ENCODE data around the gene GOT1.

GOT1 gene

DNA sequence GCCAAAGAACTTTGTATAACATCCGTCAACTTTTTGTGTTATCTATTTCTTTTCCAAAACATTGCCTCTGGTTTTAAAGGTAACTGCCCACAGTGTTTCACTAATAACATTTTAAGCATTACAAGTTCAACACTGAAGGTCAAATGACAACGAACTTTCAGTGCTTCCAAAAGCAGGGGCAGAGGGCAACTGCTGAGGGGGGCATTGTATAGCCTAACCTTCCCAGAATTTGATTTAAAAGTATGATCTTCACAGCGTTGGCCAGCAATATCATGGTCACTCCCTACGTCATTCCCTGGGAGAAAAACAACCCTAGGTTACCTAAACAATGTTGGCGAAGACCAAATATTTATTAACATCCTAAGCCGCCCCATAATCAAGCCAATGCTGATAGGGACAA lies 2.5 kb upstream of the GOT1 start:
- DNase-seq: no peak

DNA sequence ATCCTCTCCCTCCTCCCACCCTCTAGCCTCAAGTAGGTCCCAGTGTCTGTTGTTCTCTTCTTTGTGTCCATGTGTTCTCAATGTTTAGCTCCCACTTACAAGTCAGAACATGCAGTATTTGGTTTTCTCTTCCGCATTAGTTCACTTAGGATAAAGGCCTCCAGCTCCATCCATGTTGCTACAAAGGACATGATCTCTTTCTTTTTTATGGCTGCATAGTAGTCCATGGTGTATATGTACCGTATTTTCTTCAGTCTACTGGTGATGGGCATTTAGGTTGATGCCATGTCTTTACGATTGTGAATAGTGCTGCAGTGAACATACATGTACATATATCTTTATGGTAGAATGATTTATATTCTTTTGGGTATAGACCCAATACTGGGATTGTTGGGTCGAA lies 1.6 kb upstream of the GOT1 start:
- DNase-seq: no peak

DNA sequence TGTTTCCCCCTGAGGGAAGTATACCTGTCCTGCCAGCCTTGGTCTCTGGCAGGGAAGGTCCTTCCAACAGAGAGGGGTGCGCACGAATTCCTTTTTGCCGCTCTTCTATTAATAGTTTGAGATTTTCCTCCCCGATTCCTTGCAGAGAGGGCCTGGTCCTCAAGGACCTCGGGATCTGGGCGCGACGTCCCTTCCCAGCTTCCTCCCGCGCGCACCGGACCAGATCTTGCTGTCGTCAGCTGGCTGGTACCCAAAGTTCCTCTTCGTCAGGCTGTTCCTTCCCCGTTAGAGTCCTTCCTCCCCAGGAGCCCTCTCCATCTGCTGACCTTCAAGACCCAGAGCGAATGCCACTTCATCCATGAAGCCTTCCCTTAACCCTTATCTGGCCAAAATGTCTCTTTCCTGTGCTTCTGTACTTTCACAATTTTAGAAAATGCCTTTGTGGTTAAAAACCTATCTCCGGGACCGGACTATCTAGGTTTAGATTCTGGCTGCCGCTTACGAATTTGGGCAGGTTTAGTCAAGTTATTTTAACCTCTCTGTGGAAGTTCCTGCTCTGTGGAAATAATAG lies 851 bp upstream of the GOT1 start:
- DNase-seq: peak; percentile 69 to 85

DNA sequence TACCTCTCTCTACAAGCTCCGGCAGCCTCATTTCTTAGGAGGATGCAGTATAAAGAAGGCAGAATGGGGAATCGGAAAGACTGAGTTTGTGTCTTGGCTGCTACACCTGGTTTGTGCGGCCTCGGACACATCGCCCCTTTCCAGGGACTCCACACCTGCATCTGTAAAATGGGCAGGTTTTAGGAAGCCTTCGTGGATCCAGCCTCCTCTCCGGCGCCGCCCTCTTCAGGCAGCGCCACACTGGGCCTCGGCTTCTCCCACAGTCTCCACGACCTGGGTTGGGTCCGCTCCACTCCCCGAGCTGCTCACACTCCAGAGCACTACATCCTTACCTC lies 341 bp downstream of the GOT1 start:
- DNase-seq: no peak

DNA sequence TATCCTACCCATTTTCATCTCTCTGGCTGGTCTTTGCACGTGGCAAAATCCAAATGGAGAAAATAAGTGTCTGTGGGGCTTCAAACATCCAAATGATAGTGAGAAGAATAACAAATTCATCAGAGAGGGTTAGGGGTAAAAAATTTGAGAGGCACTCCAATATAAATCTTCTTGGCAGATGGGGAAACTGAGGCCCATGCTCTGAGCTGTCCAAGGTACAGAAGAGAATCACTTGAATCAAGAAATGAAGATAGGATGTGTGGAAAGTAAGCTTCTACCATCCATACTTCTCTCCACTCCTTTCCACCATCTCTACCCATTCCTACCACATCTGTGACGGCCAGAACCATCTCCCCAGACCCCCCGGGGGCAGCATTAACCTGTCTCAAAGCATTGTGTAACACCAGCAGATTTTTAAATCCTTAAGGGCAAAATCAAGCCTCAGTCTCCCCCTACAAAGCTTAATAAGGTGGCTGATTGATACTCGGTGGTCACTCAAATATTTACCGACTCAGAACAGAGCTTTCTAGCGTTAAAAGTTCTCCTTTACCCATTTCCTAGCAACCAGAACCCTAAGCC lies 818 bp downstream of the GOT1 start:
- no peak for DNase-seq

DNA sequence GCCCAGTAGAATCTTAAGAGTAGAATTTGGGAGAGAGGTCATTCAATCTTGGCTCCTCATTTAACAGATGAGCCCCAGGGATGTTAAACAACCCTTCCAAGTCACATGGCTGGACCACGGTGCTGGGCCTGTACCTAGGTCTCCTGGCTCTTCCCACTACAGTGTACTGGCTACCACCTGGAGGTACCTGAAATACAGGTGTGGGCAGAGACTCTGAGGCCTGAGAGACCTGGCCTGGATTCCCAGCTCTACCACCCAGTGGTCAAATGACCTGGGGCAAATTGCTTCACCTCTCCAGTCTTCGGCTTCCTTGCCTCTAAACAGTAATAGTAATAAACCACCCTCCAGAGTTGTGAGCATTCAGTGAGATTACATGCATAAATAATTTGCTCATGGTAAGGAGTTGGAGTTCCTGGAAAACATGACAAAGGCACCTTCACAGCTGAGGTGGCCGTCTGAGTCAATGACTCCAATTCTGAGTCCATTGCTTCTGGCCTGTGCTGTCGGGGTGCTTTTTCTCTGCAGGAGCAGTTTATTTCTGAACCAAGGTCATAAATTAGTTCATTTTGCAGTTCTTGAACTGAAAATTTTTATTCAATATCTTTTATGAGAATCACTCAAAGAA lies 2.7 kb downstream of the GOT1 start:
- DNase-seq: no peak

DNA sequence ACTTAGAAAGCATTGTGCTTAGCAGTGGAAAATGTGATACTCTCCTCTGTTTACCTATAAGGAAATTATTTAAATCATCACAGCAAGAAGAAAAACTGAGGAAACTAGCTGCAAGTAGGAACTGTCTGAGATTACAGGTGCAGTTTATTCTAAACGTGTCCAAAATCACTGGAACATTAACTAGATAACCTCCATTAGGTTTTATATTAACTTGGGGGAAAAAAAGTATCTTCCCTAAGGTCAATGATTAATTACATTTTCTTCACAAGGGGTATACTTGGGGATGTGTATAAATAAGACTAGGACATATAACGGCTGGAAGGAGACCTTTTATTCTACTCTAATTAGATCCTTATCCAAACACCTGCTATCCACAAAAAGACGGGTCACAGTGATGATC lies 3.7 kb downstream of the GOT1 start:
- no peak for DNase-seq

DNA sequence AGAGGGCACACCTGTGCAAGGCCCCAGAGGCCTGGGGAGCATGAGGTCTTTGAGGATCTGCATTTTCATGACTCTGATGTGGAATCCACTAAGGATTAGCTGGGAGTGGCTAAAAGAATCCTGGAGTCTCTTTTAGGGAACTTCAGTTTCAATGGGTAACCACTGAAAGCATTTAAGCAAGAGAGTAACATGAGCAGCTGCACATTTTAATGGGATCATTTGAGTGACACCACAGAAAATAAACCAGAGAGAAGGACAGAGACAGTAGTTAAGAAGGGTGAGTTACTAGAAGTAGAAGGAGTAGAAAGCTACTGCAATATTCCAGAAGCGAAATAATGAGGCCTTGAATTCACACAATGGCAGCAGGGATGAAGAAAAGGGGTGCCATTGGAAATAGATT lies 5.2 kb downstream of the GOT1 start:
- no peak for DNase-seq

DNA sequence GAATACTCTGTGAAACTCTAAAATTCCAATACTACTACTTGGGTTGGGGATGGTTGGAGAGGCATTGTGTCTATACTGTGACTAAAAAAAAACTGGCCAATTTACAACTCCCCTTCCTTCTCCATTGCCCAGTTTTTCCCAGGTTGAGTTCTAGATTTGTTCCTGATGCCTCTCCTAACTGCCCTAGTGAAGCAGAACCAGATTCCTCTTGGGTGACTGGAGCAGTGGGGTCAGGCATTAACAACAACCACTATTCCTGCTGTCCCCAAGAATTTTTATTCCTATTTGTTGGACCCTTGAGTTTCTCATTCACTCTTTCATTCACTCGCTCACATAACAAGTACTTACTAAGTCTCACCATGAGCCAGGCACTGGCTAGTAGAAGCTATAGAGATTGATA lies 5.8 kb downstream of the GOT1 start:
- DNase-seq: no peak

DNA sequence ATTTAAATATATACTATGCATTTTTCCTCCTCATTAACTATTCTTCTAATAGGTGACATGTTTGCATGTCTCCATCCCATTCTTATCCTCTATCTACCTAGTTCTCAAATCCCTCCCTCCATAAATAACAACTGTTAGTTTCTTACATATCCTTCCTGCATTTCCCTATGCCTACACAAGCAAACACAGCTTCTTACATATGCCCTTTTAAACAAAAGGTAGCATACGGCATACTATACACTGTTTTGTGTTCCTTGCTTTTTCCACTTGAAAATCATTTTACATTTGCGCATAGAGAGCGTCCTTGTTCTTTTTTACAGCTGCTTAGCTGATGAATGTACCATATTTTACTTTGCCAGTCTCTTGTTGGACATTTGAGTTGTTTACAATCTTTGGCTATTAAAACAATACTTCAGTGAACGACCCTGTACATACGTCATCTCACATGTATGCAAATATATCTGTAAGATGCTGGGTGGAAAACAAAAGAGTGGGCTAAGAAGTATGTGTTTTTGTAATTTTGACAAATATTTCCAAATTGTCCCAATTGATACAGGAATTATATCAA lies 7.8 kb downstream of the GOT1 start:
- no peak for DNase-seq

DNA sequence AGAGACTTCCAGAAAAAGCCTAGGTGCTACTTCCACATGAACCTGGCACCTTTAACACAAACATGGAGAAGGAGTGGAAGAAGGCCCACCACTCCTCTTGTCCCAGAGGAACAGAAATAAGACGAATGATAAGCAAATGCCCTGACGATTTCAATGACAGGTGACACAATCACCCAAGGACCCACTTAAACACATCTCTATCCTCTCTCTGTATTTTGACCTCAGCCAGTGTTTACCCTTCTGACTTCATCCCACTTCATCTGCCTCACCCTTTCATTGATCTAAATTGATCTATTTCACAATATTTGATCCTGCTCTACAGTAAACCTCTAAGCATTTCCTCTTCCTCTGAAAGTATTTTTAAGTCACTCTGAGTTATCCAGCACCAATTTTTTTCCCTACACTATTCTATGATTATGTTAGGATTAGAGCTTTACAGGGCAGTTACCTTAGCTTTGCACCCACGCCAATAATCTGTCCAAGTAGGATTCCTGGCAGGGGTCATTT lies 9.1 kb downstream of the GOT1 start:
- DNase-seq: no peak

DNA sequence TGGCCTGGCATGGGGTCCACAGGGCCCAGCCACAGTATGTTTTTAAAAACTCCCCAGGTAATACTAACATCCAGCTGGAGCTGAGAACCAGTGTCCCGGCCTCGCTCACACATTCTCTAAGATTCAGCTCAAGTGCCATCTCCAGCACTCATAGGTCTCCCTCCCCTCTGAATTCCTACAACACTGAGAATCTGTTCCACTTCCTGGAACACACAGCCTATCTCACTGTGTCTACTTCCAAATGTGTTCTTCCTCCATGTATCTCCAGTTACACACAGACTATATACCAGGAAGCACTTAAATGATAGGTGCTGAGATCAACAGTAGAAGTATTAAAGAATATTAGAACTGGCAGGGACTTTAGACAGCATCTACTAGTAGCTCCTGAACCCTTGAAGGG lies 10.7 kb downstream of the GOT1 start:
- DNase-seq: no peak

DNA sequence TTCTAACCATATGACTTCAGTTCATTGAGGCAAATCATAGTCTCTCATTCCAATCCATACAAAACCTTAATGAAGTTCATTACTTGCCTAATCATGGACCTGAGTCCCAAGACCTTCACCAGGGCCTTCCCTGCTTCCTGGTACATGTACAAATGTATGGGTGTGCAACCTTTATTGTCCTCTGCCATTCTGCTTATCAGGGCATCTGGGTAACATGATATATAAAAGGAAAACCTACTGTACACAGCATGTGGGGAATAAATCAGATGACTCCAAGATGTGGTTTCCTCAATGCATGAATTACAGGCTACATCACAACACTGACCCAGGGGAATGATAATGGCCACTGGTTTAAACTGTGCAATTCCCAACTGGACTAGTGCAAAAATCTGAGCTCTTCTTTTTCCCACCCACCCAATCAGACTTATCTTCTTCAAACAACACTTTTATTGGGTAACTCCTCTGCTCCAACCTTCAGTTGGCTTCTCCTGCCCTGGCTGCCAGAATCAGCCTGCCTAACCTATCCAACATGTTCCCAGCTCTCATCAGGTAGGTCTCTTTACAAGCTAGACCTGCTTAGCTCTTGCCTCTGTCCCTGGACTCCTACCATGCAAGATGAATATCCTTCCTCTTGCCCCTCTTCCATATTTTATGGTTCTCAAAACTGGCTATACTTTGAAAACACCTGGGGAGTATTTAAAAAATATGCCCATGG lies 11.4 kb downstream of the GOT1 start:
- no peak for DNase-seq

DNA sequence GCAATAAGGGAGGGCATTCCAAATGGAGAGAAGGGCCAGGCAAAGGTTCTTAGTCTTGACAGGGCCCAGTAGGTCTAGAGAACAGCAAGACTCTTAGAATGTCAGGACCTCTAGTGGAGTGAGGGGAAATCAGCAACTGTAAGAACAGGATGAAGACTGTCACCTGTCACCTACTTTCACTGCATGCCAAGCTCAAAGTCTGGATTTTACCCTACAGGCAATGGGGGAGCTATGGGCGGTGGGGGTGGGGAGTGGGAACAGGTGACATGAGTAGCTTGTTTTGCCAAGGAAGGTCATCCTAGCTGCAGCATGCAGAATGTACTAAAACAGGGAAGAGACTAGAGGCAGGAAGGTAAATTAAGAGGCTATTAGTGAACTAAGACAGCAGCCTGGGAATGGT lies 18.3 kb downstream of the GOT1 start:
- no peak for DNase-seq

DNA sequence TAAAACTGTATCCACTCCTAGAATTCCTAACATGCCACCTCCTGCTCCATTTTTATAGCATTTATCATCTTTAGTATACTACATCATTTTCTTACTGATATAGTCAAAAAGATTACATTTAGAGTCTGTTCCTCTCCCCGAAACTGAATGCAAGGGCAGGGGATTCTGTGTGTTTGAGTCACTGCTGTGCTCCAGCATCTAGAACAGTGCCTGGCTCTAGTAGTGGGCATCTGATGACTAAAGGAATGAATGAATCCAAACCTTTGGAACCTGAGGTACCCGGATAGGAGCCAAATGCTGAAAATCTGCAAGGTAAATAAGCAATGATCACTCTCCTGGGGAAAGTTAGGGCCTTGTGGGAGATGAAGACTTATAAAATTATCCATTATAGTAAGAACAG lies 18.9 kb downstream of the GOT1 start:
- no peak for DNase-seq

DNA sequence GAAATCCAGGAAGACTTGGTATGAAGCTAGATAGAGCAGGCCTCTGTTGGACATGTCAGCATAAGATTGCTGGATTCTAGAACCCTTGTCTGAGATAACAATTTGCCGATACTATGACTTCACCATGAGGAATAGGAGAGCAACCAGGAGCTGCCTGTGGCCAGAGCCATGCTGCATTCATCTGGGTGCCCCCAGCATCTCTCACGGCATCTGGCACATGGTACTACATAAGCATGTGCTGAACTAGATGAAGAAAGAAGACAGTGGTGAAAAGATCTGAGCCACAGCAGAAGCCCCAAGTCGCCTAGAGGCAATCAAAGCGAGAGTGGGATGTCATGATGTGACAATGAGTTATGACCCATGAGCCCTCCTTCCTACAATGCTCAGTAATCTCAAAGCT lies 19.5 kb downstream of the GOT1 start:
- no peak for DNase-seq

DNA sequence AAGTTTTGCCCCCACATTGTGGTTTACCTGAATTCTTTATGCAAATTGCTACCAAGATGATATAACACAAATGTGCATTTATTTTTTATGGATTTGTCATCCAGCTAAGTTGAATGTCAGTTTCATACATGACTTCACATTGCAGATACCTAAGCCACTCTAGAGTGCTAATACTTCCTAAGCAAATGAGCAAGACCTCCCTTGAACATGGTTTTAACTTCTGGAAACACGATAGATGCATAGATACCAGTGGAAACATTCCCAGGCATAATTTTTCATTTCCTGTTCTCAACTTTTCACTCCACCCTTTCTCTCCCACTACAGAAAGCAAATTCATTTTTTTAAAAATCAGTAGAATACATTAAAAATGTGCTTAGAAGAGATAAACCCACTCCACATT lies 20.3 kb downstream of the GOT1 start:
- no peak for DNase-seq

DNA sequence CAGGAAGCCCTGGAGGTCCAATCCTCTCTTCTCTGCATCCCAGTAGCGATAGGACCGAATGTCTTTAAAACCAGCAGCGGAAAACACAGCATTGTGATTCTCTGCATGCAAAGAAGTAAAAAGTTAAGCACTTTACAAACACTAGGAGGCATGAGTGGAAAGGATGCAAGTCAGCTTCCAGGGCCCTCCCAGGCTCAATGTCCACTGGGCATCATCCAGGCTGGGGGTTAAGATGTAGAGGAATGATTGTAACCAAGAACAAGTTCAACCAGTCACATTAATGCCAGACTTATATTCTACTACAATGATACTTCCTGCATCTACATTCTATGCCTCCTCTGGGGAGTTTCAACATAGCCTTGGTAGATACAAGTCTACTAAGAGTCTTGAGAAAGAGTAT lies 24.3 kb downstream of the GOT1 start:
- DNase-seq: no peak

DNA sequence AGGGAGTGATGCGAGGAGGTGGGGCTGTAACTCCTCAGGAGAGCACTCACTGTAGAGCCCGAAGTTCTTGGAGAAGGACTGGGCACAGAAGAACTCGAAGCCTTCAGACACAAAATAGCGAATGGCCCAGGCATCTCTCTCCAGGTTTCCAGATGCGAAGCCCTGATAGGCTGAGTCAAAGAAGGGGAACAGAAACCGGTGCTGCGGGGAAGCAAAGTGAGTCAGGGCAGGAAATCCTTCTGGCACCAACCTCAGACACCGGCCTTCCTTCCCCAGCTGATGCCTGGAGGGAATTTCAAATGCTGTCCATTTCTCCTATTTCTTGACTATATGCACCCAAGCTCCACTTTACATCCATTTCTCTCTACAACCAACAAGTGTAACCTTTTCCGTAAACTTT lies 26.8 kb downstream of the GOT1 start:
- peak in 1 of 2 donors; percentile 6 for DNase-seq

DNA sequence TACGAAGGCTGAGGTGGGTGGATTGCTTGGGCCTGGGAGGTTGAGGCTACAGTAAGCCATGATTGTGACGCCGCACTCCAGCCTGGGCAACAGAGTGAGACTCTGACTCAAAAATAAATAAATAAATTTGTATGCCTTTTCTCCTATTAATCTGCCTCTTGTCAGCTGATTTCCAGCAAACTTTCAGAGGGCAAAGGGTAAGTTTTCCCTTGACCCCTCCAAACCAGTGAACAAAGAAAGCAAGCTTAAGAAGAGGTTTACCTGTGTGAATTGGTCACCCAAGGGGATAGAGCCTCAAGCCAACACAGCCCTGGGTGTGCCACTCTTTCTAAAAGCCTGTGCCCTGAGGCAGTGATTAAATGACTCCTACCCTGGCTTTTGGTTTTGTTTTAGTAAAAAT lies 30.8 kb downstream of the GOT1 start:
- no peak for DNase-seq

DNA sequence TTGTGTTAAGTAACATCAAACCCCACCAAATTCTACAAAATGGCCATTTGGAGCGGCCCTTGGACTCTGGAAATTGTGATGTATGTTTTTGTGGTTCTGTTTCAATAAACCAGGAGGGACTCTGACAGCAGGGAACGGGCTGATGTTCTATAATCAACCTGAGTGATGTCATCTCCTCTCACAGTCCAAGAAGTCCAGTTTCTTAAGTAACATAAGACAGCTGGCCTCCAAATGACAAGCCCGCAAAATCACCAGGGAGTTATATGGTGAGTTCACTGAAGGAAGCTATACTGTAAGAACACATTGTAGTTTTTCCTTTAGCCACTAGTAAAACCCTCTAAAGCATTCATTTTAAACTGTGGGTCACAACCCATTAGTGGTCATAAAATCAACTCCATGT lies 34.0 kb downstream of the GOT1 start:
- DNase-seq: no peak

DNA sequence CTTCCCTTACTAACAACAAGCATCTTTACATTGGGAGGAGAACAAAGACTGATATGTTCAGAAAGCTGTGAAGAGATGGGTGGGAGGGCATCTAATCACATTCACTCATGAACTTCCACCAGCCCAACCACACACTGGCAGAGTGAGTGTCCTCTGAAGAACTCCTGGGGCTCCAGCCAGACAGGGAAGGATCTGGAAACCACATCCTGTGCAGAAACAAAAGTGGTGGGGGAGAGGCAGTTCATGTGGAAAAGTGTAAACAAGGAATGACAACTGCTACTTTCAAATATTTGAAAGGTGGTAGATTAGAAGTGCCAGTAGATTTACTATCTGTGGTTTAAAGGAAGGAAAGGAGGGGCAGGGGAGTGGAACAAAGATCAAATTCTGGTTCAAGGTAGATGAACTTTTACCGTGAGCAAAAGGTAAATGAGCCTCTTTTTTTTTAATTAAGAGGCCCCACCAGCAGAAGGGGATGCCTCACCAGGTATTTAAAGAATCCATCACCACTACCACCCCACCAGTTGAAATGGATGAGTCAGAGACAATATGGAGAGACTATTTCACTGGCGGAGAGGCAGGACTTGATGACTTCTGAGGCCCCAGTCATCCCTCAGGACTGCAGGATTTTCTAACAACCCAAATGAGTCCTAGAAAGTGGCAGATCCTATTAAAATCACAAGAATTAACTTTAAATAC lies 34.5 kb downstream of the GOT1 start:
- no peak for DNase-seq

DNA sequence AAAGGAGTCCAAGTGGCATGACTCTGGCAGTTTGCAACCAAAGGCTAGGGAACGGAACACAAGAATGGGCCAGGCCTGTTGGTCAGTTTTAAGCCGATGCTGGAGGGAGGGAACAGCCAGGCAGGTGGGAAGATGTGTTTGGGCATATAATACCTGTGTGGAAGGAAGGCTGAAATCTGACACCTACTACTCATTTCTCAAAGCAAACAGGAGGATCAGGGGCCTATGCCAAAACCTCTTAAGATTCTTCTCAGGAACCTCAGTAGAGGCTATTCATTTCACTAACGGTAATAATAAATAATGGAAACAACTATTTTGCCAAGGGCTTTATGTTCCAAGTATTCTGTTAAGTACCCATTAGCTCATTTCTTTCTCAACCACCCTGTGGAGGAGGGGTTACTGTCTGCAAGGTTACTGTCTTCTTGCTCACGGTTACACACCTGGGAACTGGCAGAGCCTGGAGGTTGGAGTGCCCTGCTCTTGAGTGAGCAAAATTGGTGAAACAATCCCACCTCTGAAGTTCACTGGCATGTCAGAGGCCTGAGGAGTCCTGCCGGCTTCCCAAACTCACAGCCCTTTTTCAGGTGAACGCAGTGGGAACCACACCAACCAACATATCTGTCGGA lies 35.5 kb downstream of the GOT1 start:
- DNase-seq: no peak

Measured in inflammatory macrophage (primary cell).